Left kidney (tissue), 2 donors: ENCODE results near the gene CECR2. TPM values are rescaled to one million over a fixed set of nuclear protein-coding genes. Genes with fewer than 3 reads are reported as not detected.

Source experiments
- DNase-seq: peaks from one replicate; pipeline ENCODE4 v3.0.0-alpha.2; 2013
- polyA plus RNA-seq: library from polyadenylated mRNA; unstranded; fragments of 120-200 nt; gene quantifications from one replicate; pipeline ENCODE4 v1.2.1, GENCODE V29; 2013; ENCODE audit not compliant: insufficient read length

Gene CECR2
- polyA plus RNA-seq, 1 donor = 23.2 TPM

- no peak for DNase-seq
Measured at GRCh38 chr22:17366830-17367229, 2.4 kb upstream of the CECR2 start.

- no peak for DNase-seq
Measured at GRCh38 chr22:17368144-17368543, 1.1 kb upstream of the CECR2 start.

- DNase-seq = peak; percentile 84
Measured at GRCh38 chr22:17368554-17369438, 464 bp upstream of the CECR2 start.

- DNase-seq = no peak
Measured at GRCh38 chr22:17370026-17370765, 936 bp downstream of the CECR2 start.

- no peak for DNase-seq
Measured at GRCh38 chr22:17370766-17371432, 1.6 kb downstream of the CECR2 start.

- no peak for DNase-seq
Measured at GRCh38 chr22:17371448-17371847, 2.2 kb downstream of the CECR2 start.

- no peak for DNase-seq
Measured at GRCh38 chr22:17373855-17374254, 4.6 kb downstream of the CECR2 start.

GRCh38 chr22:17375914-17376614 lies 6.8 kb downstream of the CECR2 start:
- DNase-seq = no peak

- DNase-seq = no peak
Measured at GRCh38 chr22:17376950-17377349, 7.7 kb downstream of the CECR2 start.

- no peak for DNase-seq
Measured at GRCh38 chr22:17379944-17380343, 10.7 kb downstream of the CECR2 start.

- no peak for DNase-seq
Measured at GRCh38 chr22:17380359-17381087, 11.3 kb downstream of the CECR2 start.

GRCh38 chr22:17381192-17381913 lies 12.1 kb downstream of the CECR2 start:
- no peak for DNase-seq

GRCh38 chr22:17384612-17385330 lies 15.5 kb downstream of the CECR2 start:
- no peak for DNase-seq

- no peak for DNase-seq
Measured at GRCh38 chr22:17387356-17387755, 18.1 kb downstream of the CECR2 start.

- DNase-seq = no peak
Measured at GRCh38 chr22:17388235-17388634, 19.0 kb downstream of the CECR2 start.

GRCh38 chr22:17390087-17390486 lies 20.8 kb downstream of the CECR2 start:
- DNase-seq = no peak

GRCh38 chr22:17396516-17396915 lies 27.3 kb downstream of the CECR2 start:
- no peak for DNase-seq

GRCh38 chr22:17397756-17398547 lies 28.7 kb downstream of the CECR2 start:
- no peak for DNase-seq

- no peak for DNase-seq
Measured at GRCh38 chr22:17400305-17400704, 31.0 kb downstream of the CECR2 start.
